GM11168 (cell line): ENCODE measurements around the gene KDM3B.

Experiments used
- in situ Hi-C: fragments of 300-500 bp; cut with MboI; formaldehyde crosslinking; loops from one replicate; pipeline ENCODE4 v1.12.0; 2022; ENCODE audit warnings: low sequenced_read_pairs; ENCODE audit not compliant: unreplicated experiment

The KDM3B gene

GRCh38 chr5:138349852-138350562 is 2.5 kb upstream of the KDM3B start:
- in situ Hi-C loops, result no loop called here

DNA sequence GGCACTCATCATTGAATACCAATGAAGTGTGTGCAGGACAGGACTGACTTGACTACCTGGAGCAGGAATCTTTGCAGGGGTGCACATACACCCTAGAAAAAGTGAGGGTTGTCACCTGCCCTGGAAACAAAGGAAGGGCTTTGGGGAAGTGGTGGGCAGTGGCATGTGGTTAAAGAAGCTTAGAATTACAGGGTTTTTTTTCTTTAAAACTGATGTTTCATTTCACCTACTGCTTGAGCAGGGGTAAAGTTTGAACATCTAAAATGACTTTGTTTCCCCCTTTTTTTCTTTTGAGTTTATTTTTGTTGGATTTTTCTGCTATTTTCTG is 2.0 kb upstream of the KDM3B start:
- in situ Hi-C loops, result no loop called here

GRCh38 chr5:138351056-138351455 is 1.4 kb upstream of the KDM3B start:
- in situ Hi-C loops, result no loop called here

- in situ Hi-C loops, result no loop called here
Measured at GRCh38 chr5:138351517-138351916, 968 bp upstream of the KDM3B start.

- in situ Hi-C loops, result no loop called here
Measured at GRCh38 chr5:138352722-138353559, 456 bp downstream of the KDM3B start.

- in situ Hi-C loops, result no loop called here
Measured at GRCh38 chr5:138353560-138354080, 1.1 kb downstream of the KDM3B start.

DNA sequence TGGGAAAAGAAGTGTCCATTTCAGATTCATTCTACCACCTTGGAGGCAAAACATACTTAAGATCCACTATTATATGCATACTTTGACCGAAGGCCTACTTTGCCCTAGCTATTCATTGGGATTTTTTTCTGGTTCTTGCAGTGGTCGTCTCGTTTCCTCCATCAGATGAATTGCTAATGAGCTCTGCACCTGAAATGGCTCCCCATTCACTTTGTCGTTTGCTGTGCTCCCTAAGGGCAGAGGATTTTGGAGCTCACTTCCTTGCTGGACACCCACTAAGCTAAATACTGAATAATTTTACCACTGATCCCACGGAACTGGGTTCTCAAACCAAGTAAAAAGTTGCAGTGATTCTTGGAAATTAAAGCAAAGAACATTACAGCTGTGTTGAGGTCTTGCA is 1.9 kb downstream of the KDM3B start:
- in situ Hi-C loops, result no loop called here

DNA sequence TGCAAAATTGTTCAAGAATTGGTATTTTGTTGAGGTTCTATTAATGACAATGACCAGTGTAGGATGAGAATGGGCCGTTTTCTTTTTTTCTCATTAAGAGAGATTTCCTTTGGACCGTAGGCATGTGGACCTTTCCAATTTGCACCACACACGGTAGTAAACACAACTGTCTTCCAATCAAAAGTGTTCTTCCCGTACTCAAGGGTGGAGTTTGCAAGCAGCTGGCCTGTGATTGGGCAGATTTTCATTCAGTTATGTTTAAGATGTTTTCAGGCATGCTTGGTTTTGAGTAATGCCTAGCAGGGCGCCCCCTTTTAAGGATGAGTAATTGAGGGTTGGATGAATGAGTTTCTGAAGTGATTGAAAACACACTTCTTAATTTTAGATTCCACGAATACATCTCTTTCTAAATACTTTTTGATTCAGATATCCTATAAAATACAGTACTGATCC is 2.5 kb downstream of the KDM3B start:
- in situ Hi-C loops, result no loop called here

- in situ Hi-C loops, result loop anchor here (10.0 kb wide), 1 partner anchor 515 kb away; no protein-coding TSS in a partner anchor
Measured at GRCh38 chr5:138359621-138360020, 7.1 kb downstream of the KDM3B start.

GRCh38 chr5:138360941-138361452 is 8.5 kb downstream of the KDM3B start:
- in situ Hi-C loops, result loop anchor here (10.0 kb wide), 1 partner anchor 516 kb away; no protein-coding TSS in a partner anchor

GRCh38 chr5:138364576-138364975 is 12.1 kb downstream of the KDM3B start:
- in situ Hi-C loops, result loop anchor here (10.0 kb wide), 1 partner anchor 520 kb away; no protein-coding TSS in a partner anchor

DNA sequence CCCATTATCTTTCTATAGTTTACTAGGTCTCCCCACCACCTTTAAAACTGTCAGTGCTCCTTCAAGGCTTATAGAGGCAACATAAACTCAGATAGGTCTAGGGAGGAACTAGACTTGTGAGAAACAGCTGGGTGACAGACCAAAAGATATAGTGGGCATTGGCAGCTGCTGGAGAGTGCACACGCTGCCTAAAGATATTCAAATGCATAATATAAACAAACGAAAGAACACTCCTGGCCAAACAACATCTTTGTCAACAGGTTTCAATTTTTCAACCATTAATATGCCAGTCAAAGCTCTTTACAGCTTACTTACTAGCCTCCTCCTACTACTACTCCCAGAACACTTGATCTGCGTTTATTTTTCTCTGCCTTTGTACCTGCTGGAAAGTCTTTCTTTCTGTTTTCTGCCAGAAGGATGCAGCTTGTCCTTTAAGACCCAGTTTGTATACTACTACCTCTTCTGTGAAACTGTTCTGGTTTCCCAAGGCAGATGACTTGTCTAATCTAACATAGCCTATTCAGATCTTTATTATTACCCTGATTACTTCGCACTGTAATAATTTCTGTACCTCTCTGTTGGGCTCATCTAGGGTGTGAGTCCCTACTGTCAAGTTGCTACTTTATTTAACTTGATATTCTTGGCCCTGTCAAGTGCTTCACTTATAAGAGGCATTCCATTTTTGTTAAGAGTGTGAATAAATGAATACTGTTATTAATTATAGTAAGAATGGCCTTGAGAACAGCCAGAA is 14.3 kb downstream of the KDM3B start:
- in situ Hi-C loops, result loop anchor here (10.0 kb wide), 1 partner anchor 522 kb away; no protein-coding TSS in a partner anchor

- in situ Hi-C loops, result loop anchor here (10.0 kb wide), 1 partner anchor 524 kb away; no protein-coding TSS in a partner anchor
Measured at GRCh38 chr5:138369261-138369660, 16.8 kb downstream of the KDM3B start.

- in situ Hi-C loops, result loop anchor here (10.0 kb wide), 1 partner anchor 525 kb away; no protein-coding TSS in a partner anchor
Measured at GRCh38 chr5:138369706-138370105, 17.2 kb downstream of the KDM3B start.

- in situ Hi-C loops, result no loop called here
Measured at GRCh38 chr5:138370537-138370936, 18.1 kb downstream of the KDM3B start.

- in situ Hi-C loops, result no loop called here
Measured at GRCh38 chr5:138371454-138371853, 19.0 kb downstream of the KDM3B start.

DNA sequence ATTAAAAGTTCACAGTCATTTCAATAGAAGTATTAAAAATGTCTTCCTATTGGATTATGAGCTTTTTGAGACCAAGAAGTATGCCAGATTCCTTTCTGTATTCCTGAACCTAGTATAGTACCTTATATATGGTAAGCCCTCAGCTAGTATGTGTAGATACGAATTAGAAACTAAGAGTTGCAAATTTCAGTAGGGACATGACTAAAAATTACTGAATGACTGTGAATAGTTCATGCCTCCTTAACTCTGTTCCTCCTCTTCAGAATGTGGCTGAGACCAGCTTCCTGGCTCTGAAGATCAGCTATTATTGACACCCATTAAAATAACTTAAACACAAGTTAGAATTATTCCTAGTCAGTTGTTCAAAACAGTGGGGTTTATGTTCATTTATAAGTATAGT is 19.7 kb downstream of the KDM3B start:
- in situ Hi-C loops, result no loop called here

GRCh38 chr5:138372653-138373052 is 20.2 kb downstream of the KDM3B start:
- in situ Hi-C loops, result no loop called here

DNA sequence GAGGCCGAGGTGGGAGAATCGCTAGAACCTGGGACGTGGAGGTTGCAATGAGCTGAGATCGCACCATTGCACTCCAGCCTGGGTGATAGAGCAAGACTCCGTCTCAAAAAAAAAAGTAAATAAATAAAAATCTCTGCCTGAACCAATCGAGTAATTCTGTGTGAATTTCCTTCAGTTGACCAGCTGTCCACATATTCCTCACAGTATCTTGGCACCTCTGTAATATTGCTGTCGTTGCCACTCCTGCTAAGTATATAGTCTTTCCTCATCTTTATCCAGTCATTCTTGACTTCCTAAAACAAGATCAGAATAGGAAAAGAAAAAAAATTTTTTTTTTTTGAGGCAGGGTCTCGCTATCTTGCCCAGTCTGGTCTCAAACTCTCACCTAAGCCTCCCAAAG is 29.9 kb downstream of the KDM3B start:
- in situ Hi-C loops, result no loop called here

GRCh38 chr5:138385660-138386059 is 33.2 kb downstream of the KDM3B start:
- in situ Hi-C loops, result no loop called here
